ENCODE results near the gene CXCL14. TPM values are rescaled to one million over a fixed set of nuclear protein-coding genes. Genes with fewer than 3 reads are reported as not detected.

Gene CXCL14
- polyA plus RNA-seq, 1 of the 3 experiments (the other 2 are of a cell fraction): 0.05 TPM

- ChIA-PET POLR2A (no interaction called here), CTCF (interaction anchor here (0.9 to 13.1 kb wide), 3 partner anchors 19 to 283 kb away, joined by 4 to 791 read pairs (median 205); no protein-coding TSS in a partner anchor)
- H2AFZ ChIP-seq (ENCODE audit: low read depth): no peak overlapping the region
- WGBS (ENCODE audit: low lambda C conversion rate): 37% methylated on average over 4 of the region's 4 CpGs
- H3K4me3 ChIP-seq (ENCODE audit: low read depth in 2 of 2, low read length in 1 of 2): no peak overlapping the region
- no peak overlapping the region for H3K9ac ChIP-seq
- H3F3A ChIP-seq (replicated peaks; ENCODE audit: insufficient read depth): no peaks in the 10 kb centered on the region
- H3K27me3 ChIP-seq (ENCODE audit: insufficient read depth): peaks cover 89% of the 10 kb centered on the region
- H3K9me3 ChIP-seq: no peaks in the 10 kb centered on the region
- DNase-seq: no peak
- no peaks in the 10 kb centered on the region for H3K79me2 ChIP-seq (ENCODE audit: insufficient read depth)
- H3K9me2 ChIP-seq: no peaks in the 10 kb centered on the region
- H3K27ac ChIP-seq (ENCODE audit: low read depth in 2 of 2, low read length in 1 of 2): no peak overlapping the region
- no peaks in the 10 kb centered on the region for H3K36me3 ChIP-seq (replicated peaks in 1 of 2; ENCODE audit: control insufficient read depth in 1 of 2, insufficient read depth in 2 of 2, low read length in 1 of 2)
- TF ChIP-seq TAF1 (IDR thresholded peaks at IDR 0.05; ENCODE audit: borderline replicate concordance, low read depth, low read length): no peak
- TF ChIP-seq YY1 (IDR thresholded peaks at IDR 0.05; ENCODE audit: low read depth): no peak
- TF ChIP-seq CHD2 (IDR thresholded peaks at IDR 0.05; ENCODE audit: low read length, partially characterized antibody): no peak
- no peak for TF ChIP-seq PBX3 (IDR thresholded peaks at IDR 0.05)
- no peak for TF ChIP-seq RCOR1 (IDR thresholded peaks at IDR 0.05; ENCODE audit: low read length)
- no peak for TF ChIP-seq TEAD4 (IDR thresholded peaks at IDR 0.05; ENCODE audit: borderline replicate concordance, insufficient read depth)
- no peak for TF ChIP-seq TCF12 (IDR thresholded peaks at IDR 0.05)
- TF ChIP-seq NRF1 (IDR thresholded peaks at IDR 0.05; ENCODE audit: low read depth, low read length): no peak
- no peak for TF ChIP-seq SIN3A (IDR thresholded peaks at IDR 0.05; ENCODE audit: borderline replicate concordance, low read depth, low read length)
- no peak for TF ChIP-seq GABPA (IDR thresholded peaks at IDR 0.05; ENCODE audit: low read depth)
- no peak for TF ChIP-seq GATA2 (CRISPR knock-in tag; IDR thresholded peaks at IDR 0.05)
- no peak for TF ChIP-seq FOSL2 (IDR thresholded peaks at IDR 0.05; ENCODE audit: borderline replicate concordance, low read depth)
- TF ChIP-seq POLR2AphosphoS5 (IDR thresholded peaks at IDR 0.05; ENCODE audit: low read depth, low read length): no peak
- no peak for TF ChIP-seq SMC3 (IDR thresholded peaks at IDR 0.05; ENCODE audit: low read depth, low read length)
- no peak for TF ChIP-seq RXRA (IDR thresholded peaks at IDR 0.05; ENCODE audit: borderline replicate concordance, low read depth)
- no peak for TF ChIP-seq MAX (IDR thresholded peaks at IDR 0.05; ENCODE audit: low read depth)
- TF ChIP-seq USF1 (IDR thresholded peaks at IDR 0.05; ENCODE audit: borderline replicate concordance, low read depth): no peak
- TF ChIP-seq JUND (IDR thresholded peaks at IDR 0.05): no peak
- no peak for TF ChIP-seq FOXM1 (IDR thresholded peaks at IDR 0.05; ENCODE audit: low read depth)
- TF ChIP-seq CTCF (IDR thresholded peaks at IDR 0.05): no peak
- H4K20me1 ChIP-seq (ENCODE audit: insufficient read depth): no peaks in the 10 kb centered on the region
- no peaks in the 10 kb centered on the region; a peak in 1 of 4 replicates for H3K4me1 ChIP-seq (ENCODE audit: control insufficient read depth in 1 of 2, insufficient read depth in 2 of 2, low read depth in 1 of 2, low read length in 1 of 2)
- H3K4me2 ChIP-seq: no peak overlapping the region
These were observed 31.9 kb downstream of the CXCL14 start for GRCh38 chr5:135546912-135547311.
